SK-N-DZ (cell line): ENCODE measurements around the gene GSAP.
"Not testable (repeated sequence)": the region's sequence is repeated elsewhere in the genome, so short reads cannot be mapped to it uniquely, and the experiment has no call there.

Experiments
- DNase-seq: peaks from one replicate; pipeline ENCODE4 v3.0.0-alpha.2; 2015; ENCODE audit warnings: low spot score

Gene GSAP

GRCh38 chr7:77289387-77289786, 126.8 kb downstream of the GSAP start:
- DNase-seq: no peak

- DNase-seq: no peak
Observed at GRCh38 chr7:77288676-77289320, 127.4 kb downstream of the GSAP start.

- DNase-seq: no peak
Observed at GRCh38 chr7:77284616-77285015, 131.5 kb downstream of the GSAP start.

GRCh38 chr7:77284005-77284404, 132.1 kb downstream of the GSAP start:
- DNase-seq: no peak

- DNase-seq: no peak
Observed at GRCh38 chr7:77282897-77283296, 133.3 kb downstream of the GSAP start.

GRCh38 chr7:77281780-77282478, 134.2 kb downstream of the GSAP start:
- DNase-seq: no peak

GRCh38 chr7:77276120-77276519, 140.0 kb downstream of the GSAP start:
- DNase-seq: no peak

GRCh38 chr7:77275663-77276062, 140.5 kb downstream of the GSAP start:
- DNase-seq: not testable (repeated sequence)

GRCh38 chr7:77271766-77272165, 144.4 kb downstream of the GSAP start:
- DNase-seq: no peak

- no peak for DNase-seq
Observed at GRCh38 chr7:77270094-77270480, 146.1 kb downstream of the GSAP start.

- DNase-seq: no peak
Observed at GRCh38 chr7:77269360-77270093, 146.6 kb downstream of the GSAP start.

- no peak for DNase-seq
Observed at GRCh38 chr7:77266291-77266794, 149.8 kb downstream of the GSAP start.

- no peak for DNase-seq
Observed at GRCh38 chr7:77265666-77266065, 150.5 kb downstream of the GSAP start.

- DNase-seq: no peak
Observed at GRCh38 chr7:77262316-77262715, 153.8 kb downstream of the GSAP start.
